Progenitor cell of endocrine pancreas (in vitro differentiated cells): ENCODE measurements around the gene MRPS14. TPM values are rescaled to one million over a fixed set of nuclear protein-coding genes. Genes with fewer than 3 reads are reported as not detected.
A peak's percentile ranks its signal among the peaks of the same experiment; 100 is the strongest.

Experiments
- DNase-seq: peaks from one replicate; pipeline ENCODE4 v3.0.0; 2021; ENCODE audit warnings: low spot score; ENCODE audit not compliant: unreplicated experiment
- H3K27ac Mint-ChIP-seq: 2 replicates; pipeline ENCODE4 v1.8.0; 2021; ENCODE audit warnings: mild to moderate bottlenecking, moderate library complexity, mixed read lengths
- H3K27me3 Mint-ChIP-seq: 2 replicates; pipeline ENCODE4 v1.8.0; 2021; ENCODE audit warnings: mixed read lengths
- H3K36me3 Mint-ChIP-seq: 2 replicates; pipeline ENCODE4 v1.8.0; 2022; ENCODE audit warnings: mixed read lengths; ENCODE audit not compliant: insufficient read depth
- H3K4me1 Mint-ChIP-seq: 2 replicates; pipeline ENCODE4 v1.8.0; 2021; ENCODE audit warnings: low read depth, mixed read lengths
- H3K4me3 Mint-ChIP-seq: 2 replicates; pipeline ENCODE4 v1.8.0; 2021; ENCODE audit warnings: low read depth, mild to moderate bottlenecking, moderate library complexity, mixed read lengths
- H3K9me3 Mint-ChIP-seq: 2 replicates; pipeline ENCODE4 v1.8.0; 2021; ENCODE audit warnings: low read depth, mixed read lengths
- total RNA-seq: library from RNA; stranded (reverse); gene quantifications from 2 replicates; pipeline ENCODE4 v1.2.1, GENCODE V29; 2021
- TF ChIP-seq, protein P1 (sequence below): fragments of 200-600 bp; sonication (generic); IDR thresholded peaks from one replicate; pipeline ENCODE4 v1.5.0; 2021; ENCODE audit warnings: antibody characterized with exemption, mild to moderate bottlenecking; ENCODE audit not compliant: unreplicated experiment

MRPS14 gene
- total RNA-seq, 1 donor from 2014 or later, result 27.5 TPM

DNA sequence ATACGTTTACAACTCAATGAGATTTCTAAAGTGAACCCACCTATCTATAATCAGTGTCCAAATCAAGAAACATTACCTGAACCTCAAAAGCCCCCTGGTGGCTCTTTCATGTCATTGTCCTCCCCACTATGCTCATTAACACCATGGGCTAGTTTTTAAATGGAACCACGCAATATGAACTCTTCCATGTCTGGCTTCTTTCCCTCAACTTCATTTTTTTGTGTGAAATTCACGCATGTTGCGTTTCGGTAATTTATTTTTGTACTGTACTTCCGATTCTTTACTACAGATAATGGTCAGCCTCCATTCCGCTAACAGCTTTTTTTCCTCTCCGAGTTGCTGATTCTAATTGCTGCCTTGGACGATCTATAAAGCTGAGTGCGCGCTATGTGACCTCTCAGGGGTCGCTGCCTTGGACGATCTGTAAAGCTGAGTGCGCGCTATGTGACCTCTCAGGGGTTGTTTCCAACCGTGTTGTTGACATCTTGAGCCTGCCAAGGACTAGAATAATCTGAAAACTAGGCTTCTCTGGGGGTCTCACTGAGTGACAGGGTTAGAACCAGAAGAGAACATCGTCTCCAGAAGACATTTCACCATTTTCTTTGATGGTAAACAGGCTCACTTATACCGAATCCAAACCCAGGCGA is 24.5 kb downstream of the MRPS14 start:
- DNase-seq, result peak; percentile 11
- no peak overlapping the region for H3K27ac Mint-ChIP-seq
- no peaks in the 10 kb centered on the region for H3K36me3 Mint-ChIP-seq
- H3K4me3 Mint-ChIP-seq, result no peak overlapping the region
- TF ChIP-seq, protein P1, sequence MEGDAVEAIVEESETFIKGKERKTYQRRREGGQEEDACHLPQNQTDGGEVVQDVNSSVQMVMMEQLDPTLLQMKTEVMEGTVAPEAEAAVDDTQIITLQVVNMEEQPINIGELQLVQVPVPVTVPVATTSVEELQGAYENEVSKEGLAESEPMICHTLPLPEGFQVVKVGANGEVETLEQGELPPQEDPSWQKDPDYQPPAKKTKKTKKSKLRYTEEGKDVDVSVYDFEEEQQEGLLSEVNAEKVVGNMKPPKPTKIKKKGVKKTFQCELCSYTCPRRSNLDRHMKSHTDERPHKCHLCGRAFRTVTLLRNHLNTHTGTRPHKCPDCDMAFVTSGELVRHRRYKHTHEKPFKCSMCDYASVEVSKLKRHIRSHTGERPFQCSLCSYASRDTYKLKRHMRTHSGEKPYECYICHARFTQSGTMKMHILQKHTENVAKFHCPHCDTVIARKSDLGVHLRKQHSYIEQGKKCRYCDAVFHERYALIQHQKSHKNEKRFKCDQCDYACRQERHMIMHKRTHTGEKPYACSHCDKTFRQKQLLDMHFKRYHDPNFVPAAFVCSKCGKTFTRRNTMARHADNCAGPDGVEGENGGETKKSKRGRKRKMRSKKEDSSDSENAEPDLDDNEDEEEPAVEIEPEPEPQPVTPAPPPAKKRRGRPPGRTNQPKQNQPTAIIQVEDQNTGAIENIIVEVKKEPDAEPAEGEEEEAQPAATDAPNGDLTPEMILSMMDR, result peak; percentile 87
- H3K9me3 Mint-ChIP-seq, result no peaks in the 10 kb centered on the region
- no peaks in the 10 kb centered on the region for H3K27me3 Mint-ChIP-seq
- peaks cover 31% of the 10 kb centered on the region for H3K4me1 Mint-ChIP-seq

GRCh38 chr1:174997041-174997440 is 26.2 kb downstream of the MRPS14 start:
- TF ChIP-seq, protein P1, result no peak
- Mint-ChIP-seq H3K27me3 (no peaks in the 10 kb centered on the region), H3K9me3 (no peaks in the 10 kb centered on the region), H3K4me3 (no peak overlapping the region), H3K36me3 (no peaks in the 10 kb centered on the region), H3K27ac (peak overlapping the region; percentile 69), H3K4me1 (peaks cover 24% of the 10 kb centered on the region)
- DNase-seq, result no peak

- no peak overlapping the region for H3K27ac Mint-ChIP-seq
- no peaks in the 10 kb centered on the region for H3K9me3 Mint-ChIP-seq
Measured at GRCh38 chr1:174996476-174996875, 26.7 kb downstream of the MRPS14 start.

DNA sequence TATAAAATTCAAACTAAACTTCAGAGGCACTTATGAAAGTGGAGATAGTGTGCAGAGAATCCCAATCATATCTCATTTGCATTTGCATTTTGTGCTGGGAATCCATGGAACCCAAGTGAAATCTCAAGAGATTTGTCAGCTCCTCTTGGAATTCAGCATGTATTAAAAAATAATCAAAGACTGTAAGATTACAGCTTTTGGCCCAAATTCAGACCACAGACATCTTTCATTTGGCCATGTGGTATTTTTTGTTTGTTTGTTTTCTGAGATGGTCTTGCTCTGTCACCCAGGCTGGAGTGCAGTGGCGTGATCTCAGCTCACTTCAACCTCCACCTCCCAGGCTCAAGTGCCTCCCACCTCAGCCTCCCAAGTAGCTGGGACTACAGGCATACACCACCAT is 27.3 kb downstream of the MRPS14 start:
- no peak for DNase-seq
- Mint-ChIP-seq H3K4me1 (peaks cover 17% of the 10 kb centered on the region), H3K27me3 (no peaks in the 10 kb centered on the region), H3K36me3 (no peaks in the 10 kb centered on the region), H3K4me3 (no peak overlapping the region), H3K9me3 (no peaks in the 10 kb centered on the region), H3K27ac (peak overlapping the region; percentile 25)
- TF ChIP-seq, protein P1, result no peak

More at GRCh38 chr1:174996476-174996875, 26.7 kb downstream of the MRPS14 start:
- Mint-ChIP-seq H3K4me1 (peaks cover 23% of the 10 kb centered on the region), H3K4me3 (no peak overlapping the region), H3K36me3 (no peaks in the 10 kb centered on the region), H3K27me3 (no peaks in the 10 kb centered on the region)
- DNase-seq, result no peak
- TF ChIP-seq, protein P1, result no peak

- no peak overlapping the region for H3K4me3 Mint-ChIP-seq
- no peak overlapping the region for H3K27ac Mint-ChIP-seq
- DNase-seq, result no peak
- H3K9me3 Mint-ChIP-seq, result no peaks in the 10 kb centered on the region
- no peaks in the 10 kb centered on the region for H3K27me3 Mint-ChIP-seq
- no peaks in the 10 kb centered on the region for H3K36me3 Mint-ChIP-seq
- peaks cover 12% of the 10 kb centered on the region for H3K4me1 Mint-ChIP-seq
- TF ChIP-seq, protein P1, result no peak
Measured at GRCh38 chr1:174995121-174995520, 28.1 kb downstream of the MRPS14 start.
